ENCODE measurements around the gene SLC49A4. TPM values are rescaled to one million over a fixed set of nuclear protein-coding genes. Genes with fewer than 3 reads are reported as not detected.

The SLC49A4 gene
- total RNA-seq, 1 experiment from 2014 or later: 49.5 TPM

- no peak for DNase-seq (ENCODE audit: low spot score)
These were observed 134.6 kb downstream of the SLC49A4 start for GRCh38 chr3:122929188-122930062.

GRCh38 chr3:122930063-122930997, 135.5 kb downstream of the SLC49A4 start:
- no peak for DNase-seq (ENCODE audit: low spot score)

Other genes with a start within 250 kb of the SLC49A4 start
- gene PARP9, start 230.8 kb upstream of the SLC49A4 start, total RNA-seq (2014; rRNA removed; shearing (Covaris generic)): 20.6 and 22.8 TPM in 2 replicates
- gene DTX3L, start 230.7 kb upstream of the SLC49A4 start, total RNA-seq (2014; rRNA removed; shearing (Covaris generic)): 26.1 and 26.3 TPM in 2 replicates
- not detected in 2 replicates for gene PARP15, start 217.4 kb upstream of the SLC49A4 start, total RNA-seq (2014; rRNA removed; shearing (Covaris generic))
- 20.4 and 22.6 TPM in 2 replicates for gene PARP14, start 114.2 kb upstream of the SLC49A4 start, total RNA-seq (2014; rRNA removed; shearing (Covaris generic))
- 6.2 and 14.6 TPM in 2 replicates for gene HSPBAP1, start 1.2 kb upstream of the SLC49A4 start, total RNA-seq (2014; rRNA removed; shearing (Covaris generic))
- not detected in 2 replicates for gene SEMA5B, start 232.7 kb downstream of the SLC49A4 start, total RNA-seq (2014; rRNA removed; shearing (Covaris generic))

All from A172 (cell line).